GM12878 (cell line): ENCODE data around the gene SLC35E1. TPM values are rescaled to one million over a fixed set of nuclear protein-coding genes. Genes with fewer than 3 reads are reported as not detected.

Experiments used
- BHLHE40 ChIP-seq, 2 experiments: fragments of 450-650 bp in 1 of 2; IDR thresholded peaks; 2 replicates each; pipeline ENCODE4 v1.6.1; 2011 to 2017; ENCODE audit warnings: low read depth in 2 of 2, borderline replicate concordance in 1 of 2, improper control_type of control experiment in 1 of 2, low read length in 1 of 2, mild to moderate bottlenecking in 1 of 2
- BRCA1 ChIP-seq: IDR thresholded peaks from 2 replicates; pipeline ENCODE4 v1.6.1; 2011; ENCODE audit warnings: low read depth, low read length, improper control_type of control experiment
- CBX3 ChIP-seq: fragments of 200-600 bp; sonication (generic); IDR thresholded peaks from 2 replicates; pipeline ENCODE4 v1.6.1; 2016; ENCODE audit warnings: low read depth, borderline replicate concordance
- CEBPB ChIP-seq, 2 experiments: fragments of 150-350 bp in 1 of 2; IDR thresholded peaks; 2 replicates each; pipeline ENCODE4 v1.6.1; 2012 to 2014; ENCODE audit warnings: low read depth in 2 of 2, low read length in 2 of 2, borderline replicate concordance in 1 of 2, inconsistent platforms in 1 of 2
- CTCF ChIP-seq, 3 experiments: IDR thresholded peaks in 2 of 3; conservative IDR thresholded peaks in 1 of 3; 2 replicates each; pipeline ENCODE4 v1.5.1; 2011; ENCODE audit warnings: low read depth in 3 of 3, low read length in 3 of 3, mild to moderate bottlenecking in 3 of 3, control low read depth in 2 of 3, moderate library complexity in 2 of 3, inconsistent platforms in 1 of 3, mixed read lengths in 1 of 3; ENCODE audit not compliant: control insufficient read depth in 2 of 3, insufficient read depth in 1 of 3; ENCODE audit errors: extremely low read depth in 1 of 3
- ESRRA ChIP-seq: IDR thresholded peaks from 2 replicates; pipeline ENCODE4 v1.6.1; 2012; ENCODE audit warnings: mild to moderate bottlenecking, low read length, improper control_type of control experiment
- ETV6 ChIP-seq, 2 experiments: fragments of 450-650 bp in 1 of 2; IDR thresholded peaks in 1 of 2; conservative IDR thresholded peaks in 1 of 2; 2 replicates each; pipeline ENCODE4 v1.6.1; 2014; ENCODE audit warnings: antibody characterized with exemption in 1 of 2, borderline replicate concordance in 1 of 2, low read depth in 1 of 2, mild to moderate bottlenecking in 1 of 2, moderate library complexity in 1 of 2
- FOXM1 ChIP-seq: IDR thresholded peaks from 2 replicates; pipeline ENCODE4 v1.6.1; 2012; ENCODE audit warnings: low read depth, mild to moderate bottlenecking, inconsistent platforms, low read length, moderate library complexity
- HCFC1 ChIP-seq: fragments of 150-350 bp; IDR thresholded peaks from 2 replicates; pipeline ENCODE4 v1.6.1; 2014; ENCODE audit warnings: low read length
- HDGF ChIP-seq: fragments of 450-650 bp; IDR thresholded peaks from 2 replicates; pipeline ENCODE4 v1.6.1; 2016; ENCODE audit warnings: antibody characterized with exemption
- KDM1A ChIP-seq: fragments of 200-600 bp; sonication (generic); IDR thresholded peaks from 2 replicates; pipeline ENCODE4 v1.6.1; 2016; ENCODE audit warnings: borderline replicate concordance
- LARP7 ChIP-seq: fragments of 450-650 bp; IDR thresholded peaks from 2 replicates; pipeline ENCODE4 v1.6.1; 2017; ENCODE audit warnings: mild to moderate bottlenecking
- MEF2B ChIP-seq: fragments of 450-650 bp; IDR thresholded peaks from 2 replicates; pipeline ENCODE4 v1.6.1; 2018; ENCODE audit warnings: mild to moderate bottlenecking, moderate library complexity; ENCODE audit not compliant: partially characterized antibody, poor library complexity, severe bottlenecking
- MTA2 ChIP-seq: fragments of 450-650 bp; IDR thresholded peaks from 2 replicates; pipeline ENCODE4 v1.6.1; 2016; ENCODE audit warnings: low read depth, mild to moderate bottlenecking, moderate library complexity
- MTA3 ChIP-seq: IDR thresholded peaks from 2 replicates; pipeline ENCODE4 v1.6.1; 2012; ENCODE audit warnings: low read length, inconsistent platforms, borderline replicate concordance
- NBN ChIP-seq: fragments of 450-650 bp; IDR thresholded peaks from 2 replicates; pipeline ENCODE4 v1.6.1; 2016
- NR2F1 ChIP-seq: fragments of 450-650 bp; conservative IDR thresholded peaks from 2 replicates; pipeline ENCODE4 v1.6.1; 2017; ENCODE audit warnings: mild to moderate bottlenecking
- PAX5 ChIP-seq: IDR thresholded peaks from 2 replicates; pipeline ENCODE4 v1.6.1; 2011; ENCODE audit warnings: low read depth, low read length, borderline replicate concordance
- PBX3 ChIP-seq: IDR thresholded peaks from 2 replicates; pipeline ENCODE4 v1.6.1; 2011; ENCODE audit warnings: mild to moderate bottlenecking, low read depth, low read length, moderate library complexity; ENCODE audit not compliant: insufficient replicate concordance
- SMAD1 ChIP-seq: fragments of 450-650 bp; IDR thresholded peaks from 2 replicates; pipeline ENCODE4 v1.6.1; 2018; ENCODE audit warnings: mild to moderate bottlenecking, low read depth; ENCODE audit not compliant: partially characterized antibody
- SMAD5 ChIP-seq: IDR thresholded peaks from 2 replicates; pipeline ENCODE4 v1.6.1; 2016; ENCODE audit warnings: antibody characterized with exemption, low read depth
- STAT3 ChIP-seq: IDR thresholded peaks from 2 replicates; pipeline ENCODE4 v1.6.1; 2011; ENCODE audit warnings: low read depth, low read length, improper control_type of control experiment
- SUZ12 ChIP-seq: fragments of 200-600 bp; sonication (generic); IDR thresholded peaks from one replicate; pipeline ENCODE4 v1.6.1; 2018; ENCODE audit warnings: antibody characterized with exemption, mild to moderate bottlenecking; ENCODE audit not compliant: unreplicated experiment
- TBL1XR1 ChIP-seq: IDR thresholded peaks from 2 replicates; pipeline ENCODE4 v1.6.1; 2012; ENCODE audit warnings: low read depth, low read length, improper control_type of control experiment
- YBX1 ChIP-seq: fragments of 450-650 bp; IDR thresholded peaks from 2 replicates; pipeline ENCODE4 v1.6.1; 2016; ENCODE audit warnings: antibody characterized with exemption
- ZZZ3 ChIP-seq: IDR thresholded peaks from 2 replicates; pipeline ENCODE4 v1.6.1; 2011; ENCODE audit warnings: low read depth; ENCODE audit not compliant: control insufficient read depth, insufficient read length
- polyA plus RNA-seq, 11 experiments: library from polyadenylated mRNA; depleted of rRNA in 4 of 11; unstranded in 6 of 11; stranded (reverse) in 5 of 11; fragments of >200 nt; fragmentation: Nextera tagmentation in 4 of 11; fragmentation: Illumina TruSeq in 1 of 11; extraction: Ambion mirVana in 4 of 11; extraction: Trizol in 1 of 11; gene quantifications; 1 replicate in 1 of 11; 2 replicates in 10 of 11; pipeline versions ENCODE4 v1.2.1 to v1.2.3, GENCODE V29; 2011 to 2016; ENCODE audit warnings: inconsistent platforms in 2 of 11, missing spikeins in 2 of 11, low read depth in 1 of 11
- total RNA-seq, 4 experiments: library from RNA; depleted of rRNA in 3 of 4; stranded (reverse); fragments of >200 nt in 3 of 4; fragmentation: Illumina TruSeq in 1 of 4; extraction: Trizol in 1 of 4; gene quantifications; 2 replicates each; pipeline versions ENCODE4 v1.2.1 to v1.2.3, GENCODE V29; 2013 to 2021

Gene SLC35E1
- total and polyA plus RNA-seq, 10 of the 15 experiments (the other 5 are each of a cell fraction or from before 2014, with no cell fraction given) = 11.3 to 37.7 (median 22.1) TPM

- no peak for TF ChIP-seq FOXM1
- peak; percentile 88; the same call in 1 of the 2 replicates for TF ChIP-seq YBX1
- no peak for TF ChIP-seq CTCF (IDR thresholded peaks at IDR 0.05 in 2 of 3, conservative IDR thresholded peaks at IDR 0.05 in 1 of 3; ENCODE audit: control insufficient read depth in 2 of 3, extremely low read depth in 1 of 3, insufficient read depth in 1 of 3, low read depth in 3 of 3, low read length in 3 of 3)
- no peak for TF ChIP-seq CBX3
- TF ChIP-seq ZZZ3 = no peak
- peak; percentile 81; the same call in 1 of the 2 replicates for TF ChIP-seq LARP7
- no peak for TF ChIP-seq SUZ12
- peak; percentile 90 for TF ChIP-seq HDGF
- TF ChIP-seq PBX3 = peak; percentile 14
- peak; percentile 78 to 89 for TF ChIP-seq BHLHE40 (IDR thresholded peaks at IDR 0.05; ENCODE audit: borderline replicate concordance in 1 of 2, low read depth in 2 of 2, low read length in 1 of 2)
- TF ChIP-seq HCFC1 = no peak; the same call in 1 of the 2 replicates
- TF ChIP-seq SMAD5 = no peak; the same call in none of the 2 replicates
- peak; percentile 86 for TF ChIP-seq SMAD1
- TF ChIP-seq TBL1XR1 = peak; percentile 84; the same call in 1 of the 2 replicates
- no peak for TF ChIP-seq KDM1A
- peak; percentile 100 for TF ChIP-seq MEF2B
- TF ChIP-seq PAX5 = peak; percentile 90
- peak; percentile 62; the same call in 1 of the 2 replicates for TF ChIP-seq STAT3
- TF ChIP-seq MTA3 = no peak
- TF ChIP-seq CEBPB (IDR thresholded peaks at IDR 0.05; ENCODE audit: borderline replicate concordance in 1 of 2, low read depth in 2 of 2, low read length in 2 of 2) = no peak
- TF ChIP-seq ETV6 (conservative IDR thresholded peaks at IDR 0.05 in 1 of 2, IDR thresholded peaks at IDR 0.05 in 1 of 2; ENCODE audit: borderline replicate concordance in 1 of 2, low read depth in 1 of 2) = peak in 1 of 2 experiments; percentile 38; a peak in 1 of 4 replicates
- no peak for TF ChIP-seq BRCA1
- peak; percentile 75 for TF ChIP-seq NBN
- TF ChIP-seq MTA2 = peak; percentile 94
- peak; percentile 63 for TF ChIP-seq NR2F1
- no peak for TF ChIP-seq ESRRA
Observed at GRCh38 chr19:16585808-16586476, 13.7 kb upstream of the SLC35E1 start (continued).
